Endothelial cell of umbilical vein (primary cell): ENCODE results near the gene ADAM11. TPM values are rescaled to one million over a fixed set of nuclear protein-coding genes. Genes with fewer than 3 reads are reported as not detected.

Experiments
- BruUV-seq: library from RNA; stranded (reverse); fragments of 400-500 nt; replicated peaks from 2 replicates; lab custom pipeline; 2021; lab: Mats Ljungman, UMichigan
- CTCF ChIA-PET: fragments of 300-600, 350-600 bp; sonication (Branson Sonifier 250); formaldehyde crosslinking; loops from one replicate; lab custom pipeline; 2021; ENCODE audit warnings: antibody characterized with exemption, inconsistent platforms; lab: Charles Lee
- POLR2A ChIA-PET: fragments of 300-600, 350-600 bp; sonication (Branson Sonifier 250); formaldehyde crosslinking; loops from one replicate; lab custom pipeline; 2021; ENCODE audit warnings: antibody characterized with exemption, inconsistent platforms; lab: Charles Lee
- DNase-seq: peaks from one replicate; pipeline ENCODE4 v3.0.0-alpha.2; 2011; ENCODE audit warnings: low read depth, low spot score
- FAIRE-seq: peaks from 2 replicates; lab custom pipeline; 2011; peaks lifted over from hg19 to GRCh38; lab: Jason Lieb, UNC
- H2AFZ ChIP-seq: 2 replicates; pipeline ENCODE4 v1.6.0; 2012; ENCODE audit warnings: low read depth, low read length, control low read depth, inconsistent platforms
- H3K27ac ChIP-seq: 2 replicates; pipeline ENCODE4 v1.5.1; 2011; ENCODE audit warnings: low read depth, mild to moderate bottlenecking, control low read depth, low read length, moderate library complexity; ENCODE audit not compliant: insufficient read depth
- H3K27me3 ChIP-seq, 2 experiments: 2 replicates each; pipeline versions ENCODE4 v1.6.0 to v1.6.1; 2011; ENCODE audit warnings: low read length in 2 of 2, mixed read lengths in 1 of 2; ENCODE audit not compliant: control insufficient read depth in 2 of 2, insufficient read depth in 2 of 2
- H3K36me3 ChIP-seq, 2 experiments: 2 replicates in 1 of 2; 3 replicates in 1 of 2; pipeline ENCODE4 v1.5.1; 2011; ENCODE audit warnings: low read length in 2 of 2, mild to moderate bottlenecking in 1 of 2, moderate library complexity in 1 of 2; ENCODE audit not compliant: control insufficient read depth in 2 of 2, insufficient read depth in 2 of 2; ENCODE audit errors: extremely low read depth in 1 of 2
- H3K4me1 ChIP-seq: 3 replicates; pipeline ENCODE4 v1.5.1; 2011; ENCODE audit warnings: mild to moderate bottlenecking, low read length; ENCODE audit not compliant: control insufficient read depth, insufficient read depth; ENCODE audit errors: extremely low read depth
- H3K4me2 ChIP-seq: 2 replicates; pipeline ENCODE4 v1.6.1; 2011; ENCODE audit warnings: low read length, control low read depth, mixed read lengths; ENCODE audit not compliant: insufficient read depth
- H3K4me3 ChIP-seq, 3 experiments: fragments of 200-600 bp in 1 of 3; sonication (generic), shearing (Covaris generic) in 1 of 3; replicated peaks in 1 of 3; 2 replicates each; pipeline ENCODE4 v1.5.1; 2011 to 2016; ENCODE audit warnings: control low read depth in 3 of 3, low read length in 3 of 3, mild to moderate bottlenecking in 2 of 3, inconsistent platforms in 1 of 3, low read depth in 1 of 3, moderate library complexity in 1 of 3; ENCODE audit not compliant: insufficient read depth in 1 of 3
- H3K79me2 ChIP-seq: 2 replicates; pipeline ENCODE4 v1.6.0; 2012; ENCODE audit warnings: low read length, inconsistent platforms; ENCODE audit not compliant: control insufficient read depth, insufficient read depth
- H3K9ac ChIP-seq: replicated peaks from 2 replicates; pipeline ENCODE3; 2011; ENCODE audit warnings: low read length, control low read depth; ENCODE audit not compliant: insufficient read depth; ENCODE audit errors: extremely low read depth
- H3K9me1 ChIP-seq: replicated peaks from 3 replicates; pipeline ENCODE4 v1.6.0; 2011; ENCODE audit warnings: mild to moderate bottlenecking, low read length; ENCODE audit not compliant: control insufficient read depth, insufficient read depth; ENCODE audit errors: extremely low read depth
- H3K9me3 ChIP-seq: replicated peaks from 2 replicates; pipeline ENCODE4 v1.5.1; 2012; ENCODE audit warnings: low read length, inconsistent platforms; ENCODE audit not compliant: control insufficient read depth, insufficient read depth
- H4K20me1 ChIP-seq: replicated peaks from 2 replicates; pipeline ENCODE3; 2011; ENCODE audit warnings: mild to moderate bottlenecking, low read length; ENCODE audit not compliant: control insufficient read depth, insufficient read depth; ENCODE audit errors: extremely low read depth
- EZH2 ChIP-seq: IDR thresholded peaks from 2 replicates; pipeline ENCODE4 v1.6.1; 2012; ENCODE audit warnings: borderline replicate concordance, low read depth, mild to moderate bottlenecking, moderate library complexity, low read length, inconsistent platforms; ENCODE audit not compliant: severe bottlenecking
- GATA2 ChIP-seq: IDR thresholded peaks from 2 replicates; pipeline ENCODE4 v1.7.0; 2011; ENCODE audit warnings: low read depth, mild to moderate bottlenecking, moderate library complexity, mixed read lengths, low read length; ENCODE audit not compliant: insufficient read length, insufficient read depth
- JUN ChIP-seq: IDR thresholded peaks from 2 replicates; pipeline ENCODE4 v1.6.1; 2011; ENCODE audit warnings: borderline replicate concordance, low read depth; ENCODE audit not compliant: insufficient read length, insufficient read depth
- MYC ChIP-seq: IDR thresholded peaks from one replicate; pipeline ENCODE4 v1.6.1; 2011; ENCODE audit warnings: mild to moderate bottlenecking, low read depth, low read length
- POLR2A ChIP-seq: IDR thresholded peaks from 2 replicates; pipeline ENCODE4 v1.6.1; 2012; ENCODE audit warnings: low read depth, mild to moderate bottlenecking, control low read depth, low read length
- POLR2AphosphoS5 ChIP-seq: IDR thresholded peaks from 2 replicates; pipeline ENCODE4 v1.6.1; 2012; ENCODE audit warnings: low read depth, mild to moderate bottlenecking, control low read depth, low read length, moderate library complexity; ENCODE audit not compliant: insufficient read depth
- dilution Hi-C: fragments of 300-500 bp; cut with MboI; formaldehyde crosslinking; loops from one replicate; pipeline ENCODE4 v1.15.0; 2019; ENCODE audit warnings: low sequenced_read_pairs; ENCODE audit not compliant: extremely low pct_ligation_motif_present
- intact Hi-C: fragments of 100-400 bp; cut with micrococcal nuclease; formaldehyde crosslinking; loops from one replicate; pipeline ENCODE4 v1.10.0; 2022
- polyA plus RNA-seq, 4 experiments: library from polyadenylated mRNA; depleted of rRNA in 3 of 4; stranded (reverse) in 3 of 4; unstranded in 1 of 4; fragments of >200 nt; gene quantifications; 2 replicates each; pipeline versions ENCODE4 v1.2.1 to v1.2.3, GENCODE V29; 2011 to 2012; ENCODE audit warnings: missing spikeins in 1 of 4
- total RNA-seq: library from RNA; stranded (reverse); gene quantifications from 2 replicates; pipeline ENCODE4 v1.2.3, GENCODE V29; 2021
- TF ChIP-seq, protein P1 (sequence below), 2 donors: IDR thresholded peaks; 1 replicate in 1 of 2; 2 replicates in 1 of 2; pipeline ENCODE4 v1.5.1; 2011; ENCODE audit warnings: low read length in 2 of 2, mild to moderate bottlenecking in 2 of 2, moderate library complexity in 2 of 2, control low read depth in 1 of 2, inconsistent platforms in 1 of 2, low read depth in 1 of 2; ENCODE audit not compliant: insufficient read depth in 1 of 2; ENCODE audit errors: extremely low read depth in 1 of 2
- TF ChIP-seq, protein P2 (sequence below): IDR thresholded peaks from 2 replicates; pipeline ENCODE4 v1.6.1; 2011; ENCODE audit not compliant: insufficient read depth, insufficient read length

The ADAM11 gene
- total and polyA plus RNA-seq, 2 donors (not counting 3 experiments of a cell fraction or from before 2014, with no cell fraction given) = 0.71 to 1.1 TPM

DNA sequence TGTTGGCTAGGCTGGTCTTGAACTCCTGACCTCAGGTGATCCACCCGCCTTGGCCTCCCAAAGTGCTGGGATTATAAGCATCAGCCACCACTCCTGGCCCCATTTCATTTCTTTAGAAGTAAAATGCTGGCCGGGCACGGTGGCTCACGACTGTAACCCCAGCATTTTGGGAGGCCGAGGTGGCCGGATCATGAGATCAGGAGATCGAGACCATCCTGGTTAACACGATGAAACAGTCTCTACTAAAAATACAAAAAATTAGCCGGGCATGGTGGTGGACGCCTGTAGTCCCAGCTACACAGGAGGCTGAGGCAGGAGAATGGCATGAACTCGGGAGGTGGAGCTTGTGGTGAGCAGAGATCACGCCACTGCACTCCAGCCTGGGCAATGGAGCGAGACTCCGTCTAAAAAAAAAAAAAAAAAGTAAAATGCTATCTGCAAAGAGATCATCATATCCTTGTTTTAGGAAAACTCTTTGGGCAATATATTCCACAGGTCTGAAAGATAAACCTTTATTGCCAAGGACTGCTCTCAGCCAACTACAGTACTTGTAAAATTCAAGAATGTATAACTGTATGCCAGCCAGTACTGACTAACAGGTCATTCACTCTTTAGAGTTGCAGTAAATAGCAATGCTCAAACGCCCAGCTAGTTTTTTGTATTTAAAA is 67.5 kb downstream of the ADAM11 start:
- Histone ChIP-seq H3K4me2 (no peak overlapping the region), H3K9me1 (no peaks in the 10 kb centered on the region), H3K9ac (no peak overlapping the region), H3K4me3 (no peak overlapping the region), H3K4me1 (peaks cover 10% of the 10 kb centered on the region), H4K20me1 (no peaks in the 10 kb centered on the region), H3K27me3 (no peaks in the 10 kb centered on the region), H2AFZ (no peak overlapping the region), H3K36me3 (no peaks in the 10 kb centered on the region), H3K27ac (no peak overlapping the region), H3K9me3 (no peaks in the 10 kb centered on the region), H3K79me2 (peaks cover 63% of the 10 kb centered on the region)
- no peak for TF ChIP-seq EZH2
- ChIA-PET CTCF (interaction anchor here (0.7 to 2.7 kb wide), 3 partner anchors 32 to 52 kb away, joined by 3 to 13 read pairs (median 3); no protein-coding TSS in a partner anchor), POLR2A (interaction anchor here (0.6 kb wide), 1 partner anchor 679 kb away, joined by 5 read pairs; no protein-coding TSS in a partner anchor)
- peak; percentile 42 for DNase-seq
- intact Hi-C loops = no loop called here
- no TSS peak for BruUV-seq
- no peak for FAIRE-seq
- dilution Hi-C loops = no loop called here

DNA sequence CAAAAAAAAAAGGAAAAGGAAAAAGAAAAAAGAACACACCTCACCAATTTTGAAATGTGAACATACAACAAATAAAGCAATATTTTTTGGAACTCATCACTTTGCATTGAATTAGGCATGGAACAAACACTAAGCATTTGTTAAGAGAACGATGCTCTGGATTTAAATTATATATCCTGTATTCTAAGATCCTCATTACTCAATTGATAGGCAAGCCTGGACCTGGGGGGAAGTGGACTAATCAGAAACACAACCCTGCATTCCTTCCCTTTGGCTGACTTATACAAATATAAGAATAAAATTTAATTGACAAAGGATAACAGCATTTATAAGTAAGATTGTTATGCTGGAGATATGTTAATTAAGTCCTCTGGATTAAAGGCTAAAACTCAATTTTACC is 69.1 kb downstream of the ADAM11 start:
- no peaks in the 10 kb centered on the region for H3K27me3 ChIP-seq
- intact Hi-C loops = loop anchor here (2.0 kb wide), 1 partner anchor 33 kb away; no protein-coding TSS in a partner anchor
- no peak overlapping the region for H3K4me3 ChIP-seq
- H3K36me3 ChIP-seq = no peaks in the 10 kb centered on the region
- H3K4me1 ChIP-seq = peaks cover 7% of the 10 kb centered on the region
- H3K27ac ChIP-seq = no peak overlapping the region
- no TSS peak for BruUV-seq
- ChIA-PET POLR2A (no interaction called here), CTCF (interaction anchor here (1.8 kb wide), 1 partner anchor 49 kb away, joined by 14 read pairs; no protein-coding TSS in a partner anchor)
- DNase-seq = peak; percentile 19
- peak overlapping the region; percentile 87 for H3K4me2 ChIP-seq
- H3K9me3 ChIP-seq = no peaks in the 10 kb centered on the region
- no peaks in the 10 kb centered on the region for H3K9me1 ChIP-seq
- H2AFZ ChIP-seq = no peak overlapping the region
- FAIRE-seq = no peak
- H3K79me2 ChIP-seq = peaks cover 58% of the 10 kb centered on the region
- TF ChIP-seq POLR2AphosphoS5 (no peak), MYC (no peak), POLR2A (no peak), GATA2 (no peak), JUN (no peak), EZH2 (no peak)
- TF ChIP-seq, protein P1, sequence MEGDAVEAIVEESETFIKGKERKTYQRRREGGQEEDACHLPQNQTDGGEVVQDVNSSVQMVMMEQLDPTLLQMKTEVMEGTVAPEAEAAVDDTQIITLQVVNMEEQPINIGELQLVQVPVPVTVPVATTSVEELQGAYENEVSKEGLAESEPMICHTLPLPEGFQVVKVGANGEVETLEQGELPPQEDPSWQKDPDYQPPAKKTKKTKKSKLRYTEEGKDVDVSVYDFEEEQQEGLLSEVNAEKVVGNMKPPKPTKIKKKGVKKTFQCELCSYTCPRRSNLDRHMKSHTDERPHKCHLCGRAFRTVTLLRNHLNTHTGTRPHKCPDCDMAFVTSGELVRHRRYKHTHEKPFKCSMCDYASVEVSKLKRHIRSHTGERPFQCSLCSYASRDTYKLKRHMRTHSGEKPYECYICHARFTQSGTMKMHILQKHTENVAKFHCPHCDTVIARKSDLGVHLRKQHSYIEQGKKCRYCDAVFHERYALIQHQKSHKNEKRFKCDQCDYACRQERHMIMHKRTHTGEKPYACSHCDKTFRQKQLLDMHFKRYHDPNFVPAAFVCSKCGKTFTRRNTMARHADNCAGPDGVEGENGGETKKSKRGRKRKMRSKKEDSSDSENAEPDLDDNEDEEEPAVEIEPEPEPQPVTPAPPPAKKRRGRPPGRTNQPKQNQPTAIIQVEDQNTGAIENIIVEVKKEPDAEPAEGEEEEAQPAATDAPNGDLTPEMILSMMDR (IDR thresholded peaks at IDR 0.05; ENCODE audit: extremely low read depth in 1 of 2, insufficient read depth in 1 of 2, low read depth in 1 of 2, low read length in 2 of 2) = no peak
- TF ChIP-seq, protein P2, sequence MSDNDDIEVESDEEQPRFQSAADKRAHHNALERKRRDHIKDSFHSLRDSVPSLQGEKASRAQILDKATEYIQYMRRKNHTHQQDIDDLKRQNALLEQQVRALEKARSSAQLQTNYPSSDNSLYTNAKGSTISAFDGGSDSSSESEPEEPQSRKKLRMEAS = no peak
- no peaks in the 10 kb centered on the region for H4K20me1 ChIP-seq
- dilution Hi-C loops = no loop called here
- H3K9ac ChIP-seq = no peak overlapping the region
